GM06990 (cell line): ENCODE results near the gene SMCHD1.

Experiments used
- DNase-seq: peaks from one replicate; pipeline ENCODE4 v3.0.0-alpha.2; 2011; ENCODE audit not compliant: insufficient read length; ENCODE audit errors: extremely low read depth
- H3K27me3 ChIP-seq: replicated peaks from 2 replicates; pipeline ENCODE4 v1.6.0; 2011; ENCODE audit warnings: low read length; ENCODE audit not compliant: control insufficient read depth, insufficient read depth
- H3K36me3 ChIP-seq: 2 replicates; pipeline ENCODE4 v1.5.1; 2011; ENCODE audit warnings: low read length; ENCODE audit not compliant: control insufficient read depth, insufficient read depth
- H3K4me3 ChIP-seq: replicated peaks from 2 replicates; pipeline ENCODE4 v1.5.1; 2011; ENCODE audit warnings: low read depth, mild to moderate bottlenecking, control low read depth, low read length
- CTCF ChIP-seq: IDR thresholded peaks from 2 replicates; pipeline ENCODE4 v1.5.1; 2011; ENCODE audit warnings: low read length, control low read depth, mild to moderate bottlenecking, inconsistent platforms; ENCODE audit not compliant: insufficient read depth, poor library complexity, severe bottlenecking

The SMCHD1 gene

GRCh38 chr18:2709316-2709715, 53.8 kb downstream of the SMCHD1 start:
- H3K4me3 ChIP-seq = no peak overlapping the region
- no peak for TF ChIP-seq CTCF
- no peaks in the 10 kb centered on the region for H3K27me3 ChIP-seq
- no peak for DNase-seq
- H3K36me3 ChIP-seq = peaks cover 12% of the 10 kb centered on the region

- H3K36me3 ChIP-seq = peaks cover 22% of the 10 kb centered on the region
- TF ChIP-seq CTCF = no peak
- no peaks in the 10 kb centered on the region for H3K27me3 ChIP-seq
- no peak for DNase-seq
- no peak overlapping the region for H3K4me3 ChIP-seq
These were observed 58.6 kb downstream of the SMCHD1 start for GRCh38 chr18:2714140-2714539.

- H3K36me3 ChIP-seq = peaks cover 19% of the 10 kb centered on the region
- DNase-seq = no peak
- no peaks in the 10 kb centered on the region for H3K27me3 ChIP-seq
- TF ChIP-seq CTCF = no peak
- H3K4me3 ChIP-seq = no peak overlapping the region
These were observed 60.5 kb downstream of the SMCHD1 start for GRCh38 chr18:2715990-2716389.

GRCh38 chr18:2716394-2717326, 61.1 kb downstream of the SMCHD1 start:
- no peak for TF ChIP-seq CTCF
- DNase-seq = no peak
- no peak overlapping the region for H3K4me3 ChIP-seq
- peaks cover 18% of the 10 kb centered on the region for H3K36me3 ChIP-seq
- H3K27me3 ChIP-seq = no peaks in the 10 kb centered on the region

- DNase-seq = no peak
- no peak for TF ChIP-seq CTCF
- H3K27me3 ChIP-seq = no peaks in the 10 kb centered on the region
- peaks cover 20% of the 10 kb centered on the region for H3K36me3 ChIP-seq
- no peak overlapping the region for H3K4me3 ChIP-seq
These were observed 61.9 kb downstream of the SMCHD1 start for GRCh38 chr18:2717407-2717806.
